Activated CD4-positive, alpha-beta T cell treated with anti-CD3 and anti-CD28 coated beads, Interleukin-2, amount 50 U/mL, for 4 hours (primary cell): ENCODE measurements around the gene PIGR.
A peak's percentile ranks its signal among the peaks of the same experiment; 100 is the strongest.

ENCODE experiments used
- DNase-seq, 2 experiments: peaks; one replicate each; pipeline ENCODE4 v3.0.0-alpha.2; 2020

The PIGR gene

GRCh38 chr1:206907304-206907991 lies 38.8 kb downstream of the PIGR start:
- no peak for DNase-seq

- DNase-seq = peak; percentile 42 to 56
Observed at GRCh38 chr1:206905295-206906164, 40.7 kb downstream of the PIGR start.

- no peak for DNase-seq
Observed at GRCh38 chr1:206904423-206905142, 41.7 kb downstream of the PIGR start.

GRCh38 chr1:206903687-206904086 lies 42.6 kb downstream of the PIGR start:
- no peak for DNase-seq

DNA sequence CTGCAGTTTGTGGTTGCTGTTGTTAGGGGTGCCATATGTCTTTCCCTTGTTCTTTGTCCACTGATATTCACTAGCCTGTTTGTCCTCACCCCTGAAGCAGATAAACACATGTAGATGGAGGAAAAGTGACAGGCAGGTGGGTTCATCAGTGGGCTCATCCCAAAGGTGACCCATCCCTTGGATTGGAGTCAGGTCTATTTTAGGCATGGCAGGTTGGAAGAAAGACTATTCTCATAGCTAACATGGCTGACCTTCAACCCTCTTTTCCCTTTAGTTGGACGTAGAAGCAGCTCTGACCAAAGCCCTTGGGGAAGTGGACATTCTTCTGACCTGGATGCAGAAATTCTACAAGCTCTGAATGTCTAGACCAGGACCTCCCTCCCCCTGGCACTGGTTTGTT lies 43.6 kb downstream of the PIGR start:
- no peak for DNase-seq

DNA sequence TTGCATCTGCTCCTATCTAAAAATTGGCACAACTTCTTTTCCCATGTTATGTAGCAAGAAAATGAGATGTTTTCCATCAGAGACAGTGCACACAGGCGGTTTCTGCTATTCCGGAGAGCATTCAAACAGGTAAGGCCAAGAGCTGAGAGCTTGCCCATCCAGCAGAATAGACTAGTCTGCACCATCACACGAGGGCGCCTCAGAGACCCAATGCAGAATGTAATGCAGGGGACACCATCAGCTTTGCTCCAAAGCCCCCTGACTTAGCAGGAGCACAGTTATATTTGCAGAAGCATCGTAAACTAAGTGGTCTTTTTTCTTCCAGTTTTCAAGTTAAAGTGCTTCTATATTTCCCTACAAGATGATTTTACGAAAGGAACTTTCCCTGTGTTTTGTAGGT lies 44.3 kb downstream of the PIGR start:
- no peak for DNase-seq

DNA sequence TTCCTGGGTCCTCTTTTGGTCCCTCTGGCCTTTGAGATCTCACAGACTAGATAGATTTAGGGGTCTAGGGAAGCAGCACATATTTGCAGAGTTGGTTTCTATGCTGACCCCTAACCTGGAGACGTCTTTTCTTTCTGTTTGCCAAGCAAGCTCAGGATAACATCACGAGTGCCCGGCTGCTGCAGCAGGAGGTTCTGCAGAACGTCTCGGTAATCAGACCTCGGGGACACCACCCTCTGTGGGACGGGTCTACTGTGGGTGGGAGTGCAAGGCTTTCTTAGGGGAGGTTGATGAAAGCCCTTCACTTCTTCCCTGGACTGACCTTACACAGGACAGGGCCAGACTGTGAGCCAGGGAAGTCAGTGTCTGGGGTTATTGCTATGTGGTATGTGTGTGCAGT lies 46.1 kb downstream of the PIGR start:
- no peak for DNase-seq

GRCh38 chr1:206899717-206900116 lies 46.5 kb downstream of the PIGR start:
- DNase-seq = no peak

DNA sequence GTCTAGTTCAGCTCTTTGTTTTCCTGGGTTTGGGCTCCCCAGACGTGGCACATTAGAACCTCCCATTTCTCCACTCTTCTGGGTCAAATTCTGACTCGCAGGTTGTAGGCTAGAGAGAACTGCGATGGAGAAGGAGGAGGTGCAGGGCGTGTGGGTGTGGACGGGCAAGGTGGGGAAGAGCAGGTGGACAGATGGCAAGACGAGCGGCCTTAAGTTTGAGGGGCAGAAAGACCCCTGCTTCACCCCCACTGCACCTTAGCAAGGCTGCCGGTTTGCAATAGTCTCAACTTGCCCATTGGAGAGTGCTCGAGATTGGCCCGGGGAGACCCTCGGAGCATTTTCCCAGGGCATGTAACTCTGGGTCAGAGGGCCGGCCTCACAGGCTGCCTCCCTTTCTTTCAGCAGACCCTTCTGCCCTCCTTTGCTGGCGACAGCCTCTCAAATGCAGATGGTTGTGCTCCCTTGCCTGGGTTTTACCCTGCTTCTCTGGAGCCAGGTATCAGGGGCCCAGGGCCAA lies 47.3 kb downstream of the PIGR start:
- DNase-seq = no peak

DNA sequence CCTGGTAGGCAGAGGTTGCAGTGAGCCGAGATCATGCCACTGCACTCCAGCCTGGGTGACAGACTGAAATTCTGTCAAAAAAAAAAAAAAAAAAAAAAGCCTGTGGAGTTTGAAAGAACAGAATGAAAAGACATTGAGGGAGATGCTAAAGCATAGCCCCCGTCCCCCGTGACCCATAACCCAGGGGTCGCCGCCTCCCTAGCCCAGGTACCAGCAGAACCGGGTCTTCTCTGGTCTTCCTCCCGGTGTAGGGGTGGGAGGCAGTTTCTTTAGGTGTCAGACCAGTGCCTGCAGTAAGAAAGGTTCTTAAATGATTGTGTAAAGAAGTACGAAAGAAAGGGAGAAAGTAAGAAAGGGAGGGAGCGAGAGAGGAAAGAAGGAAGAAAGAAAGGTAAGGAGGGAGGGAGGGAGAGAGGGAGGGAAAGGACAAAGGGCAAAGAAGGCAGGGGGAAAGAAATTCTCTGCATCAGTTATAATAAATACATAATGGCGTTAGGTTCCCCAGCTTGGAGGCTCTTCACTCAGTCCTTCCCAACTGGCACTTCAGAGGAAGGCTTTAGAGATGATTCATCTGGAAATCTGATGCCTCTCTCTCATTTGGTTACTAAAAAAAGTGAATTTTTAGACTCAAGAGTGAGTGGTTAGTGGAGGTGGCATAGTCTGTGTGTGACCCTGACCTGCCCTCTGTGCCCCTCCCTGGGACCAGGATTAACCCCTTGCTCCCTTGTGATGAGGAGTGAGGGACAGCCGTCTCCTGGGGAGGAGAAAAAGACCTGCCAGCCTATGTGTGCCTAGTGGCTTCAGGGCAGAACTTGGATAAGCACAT lies 48.0 kb downstream of the PIGR start:
- no peak for DNase-seq

GRCh38 chr1:206897175-206897574 lies 49.1 kb downstream of the PIGR start, which contains the start of gene IL24:
Gene IL24, plus strand, starts transcription at chr1:206897443. Its CDS starts 390 bp downstream, at chr1:206897833.
- DNase-seq = no peak

GRCh38 chr1:206896261-206896660 lies 50.0 kb downstream of the PIGR start:
- no peak for DNase-seq

DNA sequence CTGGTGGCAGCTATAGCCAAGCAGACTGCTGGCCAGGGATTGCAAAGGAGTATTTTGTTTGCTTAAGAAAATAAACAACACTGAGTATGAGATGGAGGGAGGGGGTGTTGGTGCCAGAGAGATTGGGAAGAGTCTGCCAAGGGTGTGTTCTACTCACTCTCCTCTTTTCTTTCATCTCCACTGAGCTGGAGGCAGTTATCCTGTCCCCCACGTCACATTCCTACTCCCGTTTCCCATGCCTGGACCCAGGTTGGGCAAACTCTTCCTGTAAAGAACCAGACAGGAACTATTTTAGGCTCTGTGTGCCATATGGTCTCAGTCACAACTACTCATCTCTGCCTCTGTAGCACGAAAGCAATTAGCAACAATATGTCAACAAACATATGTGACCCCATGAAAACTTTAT lies 50.4 kb downstream of the PIGR start:
- DNase-seq = no peak

DNA sequence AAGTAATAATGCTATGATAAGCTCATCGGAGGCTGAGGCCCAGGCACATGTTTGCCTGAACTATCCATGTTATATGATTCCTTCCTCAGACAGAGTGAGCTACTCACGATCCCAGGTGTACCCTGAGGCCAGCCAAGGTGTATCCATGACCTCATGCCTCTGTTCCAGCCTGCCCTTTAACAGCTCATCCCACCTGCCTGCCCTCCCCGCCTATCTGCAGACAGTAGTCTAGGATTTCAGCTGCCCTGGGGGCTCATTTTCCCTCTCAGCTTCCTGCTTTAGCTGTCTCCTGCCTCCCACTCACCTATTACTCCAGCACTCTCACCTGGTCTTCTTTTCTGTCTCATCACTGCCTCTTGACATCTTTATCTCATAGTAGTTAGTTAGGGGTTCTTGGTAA lies 50.9 kb downstream of the PIGR start:
- no peak for DNase-seq

- DNase-seq = no peak
Observed at GRCh38 chr1:206893380-206893779, 52.9 kb downstream of the PIGR start.

DNA sequence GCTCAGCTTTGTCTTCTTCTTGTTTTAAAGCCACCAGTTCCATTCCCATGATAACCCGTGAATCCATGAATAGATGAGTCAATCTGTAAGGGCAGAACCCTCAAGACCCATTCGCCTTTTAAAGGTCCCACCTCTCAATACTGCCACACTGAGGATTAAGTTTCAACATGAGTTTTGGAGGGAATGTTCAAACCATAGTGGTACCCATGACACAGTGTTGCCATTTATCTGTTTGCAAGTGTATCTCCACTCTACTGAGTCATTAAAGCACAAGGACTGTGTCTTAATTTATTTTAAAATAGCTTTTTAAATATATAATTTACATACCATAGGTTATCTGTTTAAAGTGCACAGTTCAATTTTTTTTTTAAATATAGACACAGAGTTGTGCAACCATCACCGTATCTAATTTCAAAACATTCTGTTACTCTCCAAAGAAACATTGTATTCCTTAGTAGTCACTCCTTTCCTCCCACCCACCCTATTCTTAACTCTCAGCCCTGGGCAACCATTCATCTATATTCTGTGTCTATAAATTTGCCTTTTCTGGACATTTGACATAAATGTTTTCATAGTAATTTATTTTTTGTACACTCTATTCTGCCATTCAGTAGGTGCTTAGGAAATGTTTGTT lies 53.8 kb downstream of the PIGR start:
- DNase-seq = no peak

GRCh38 chr1:206891412-206891811 lies 54.9 kb downstream of the PIGR start:
- DNase-seq = no peak

GRCh38 chr1:206890125-206891060 lies 55.9 kb downstream of the PIGR start:
- DNase-seq = no peak

- no peak for DNase-seq
Observed at GRCh38 chr1:206887701-206888100, 58.6 kb downstream of the PIGR start.

DNA sequence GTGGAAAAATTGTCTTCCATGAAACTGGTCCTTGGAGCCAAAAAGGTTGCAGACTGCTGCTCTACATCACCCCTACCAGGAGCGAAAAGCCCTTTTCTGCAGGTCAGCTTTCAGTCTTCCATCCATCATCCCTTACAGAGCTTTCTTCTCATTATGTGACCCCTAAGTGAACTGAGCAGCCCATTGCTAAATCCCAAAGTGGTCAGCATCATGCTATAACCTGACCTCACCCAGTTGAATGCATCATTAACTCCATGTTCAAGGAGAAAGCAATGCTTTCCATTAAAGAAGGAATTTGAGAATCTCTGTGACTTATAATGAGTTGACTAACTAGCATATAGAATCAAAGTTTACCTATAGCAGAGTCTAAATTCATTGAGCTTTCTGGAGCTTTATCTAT lies 59.4 kb downstream of the PIGR start:
- no peak for DNase-seq
